LoVo (cell line): ENCODE data around the gene ATAD3C.
"Not testable (repeated sequence)": the region's sequence is repeated elsewhere in the genome, so short reads cannot be mapped to it uniquely, and the experiment has no call there.

Experiments used
- DNase-seq: peaks from one replicate; pipeline ENCODE4 v3.0.0-alpha.2; 2016; ENCODE audit warnings: low spot score

The ATAD3C gene

GRCh38 chr1:1449099-1449739 lies at the start of gene ATAD3C:
ATAD3C (plus strand) TSS chr1:1449689; CDS start chr1:1450684, 995 bp downstream.
- DNase-seq: no peak

GRCh38 chr1:1399872-1400575 lies 49.5 kb upstream of the ATAD3C start:
- DNase-seq: no peak

- no peak for DNase-seq
These were observed 48.7 kb upstream of the ATAD3C start for GRCh38 chr1:1400576-1401456.

GRCh38 chr1:1401457-1402010 lies 48.0 kb upstream of the ATAD3C start:
- DNase-seq: no peak

GRCh38 chr1:1402072-1402900 lies 47.2 kb upstream of the ATAD3C start:
- peak; percentile 37 for DNase-seq

GRCh38 chr1:1402901-1403392 lies 46.5 kb upstream of the ATAD3C start:
- not testable (repeated sequence) for DNase-seq

- DNase-seq: no peak
These were observed 45.8 kb upstream of the ATAD3C start for GRCh38 chr1:1403653-1404052.

GRCh38 chr1:1406101-1406820 lies 43.2 kb upstream of the ATAD3C start:
- no peak for DNase-seq

- peak; percentile 93 for DNase-seq
These were observed 42.5 kb upstream of the ATAD3C start, which contains the start of gene MRPL20 for GRCh38 chr1:1406821-1407635. MRPL20 (minus strand) TSS chr1:1407293; CDS start chr1:1407217, 76 bp downstream.

GRCh38 chr1:1407636-1408318 lies 41.7 kb upstream of the ATAD3C start:
- no peak for DNase-seq

- DNase-seq: not testable (repeated sequence)
These were observed 39.3 kb upstream of the ATAD3C start for GRCh38 chr1:1410238-1410637.

GRCh38 chr1:1411626-1412025 lies 37.9 kb upstream of the ATAD3C start:
- DNase-seq: no peak

- not testable (repeated sequence) for DNase-seq
These were observed 37.1 kb upstream of the ATAD3C start for GRCh38 chr1:1412311-1412902.

- no peak for DNase-seq
These were observed 33.7 kb upstream of the ATAD3C start for GRCh38 chr1:1415751-1416150.

GRCh38 chr1:1417396-1417795 lies 32.1 kb upstream of the ATAD3C start:
- not testable (repeated sequence) for DNase-seq

- not testable (repeated sequence) for DNase-seq
These were observed 31.5 kb upstream of the ATAD3C start for GRCh38 chr1:1417825-1418463.

- no peak for DNase-seq
These were observed 30.8 kb upstream of the ATAD3C start for GRCh38 chr1:1418464-1419362.
